Adipose tissue (tissue), 3 donors: Measurements from ENCODE around the gene RMC1. TPM values are rescaled to one million over a fixed set of nuclear protein-coding genes. Genes with fewer than 3 reads are reported as not detected.
"Not testable (repeated sequence)": the region's sequence is repeated elsewhere in the genome, so short reads cannot be mapped to it uniquely, and the experiment has no call there.

ENCODE experiments used
- H3K27ac ChIP-seq: one replicate; pipeline ENCODE4 v1.5.1; 2013; ENCODE audit warnings: low read depth, low read length
- WGBS, 3 donors: extraction: QIAGEN DNeasy Blood & Tissue Kit; methylation state at CpG; one replicate each; pipeline ENCODE4 v1.1.7; 2013; 5-methylcytosine and 5-hydroxymethylcytosine counted together
- polyA plus RNA-seq, 3 donors: library from polyadenylated mRNA; stranded (reverse); fragments of 200-250 nt; gene quantifications; one replicate each; pipeline ENCODE4 v1.2.3, GENCODE V29; 2013
- donor health status: healthy with polysubstance abuse.
- donor health status: Bipolar disorder and iron deficiency.
- donor health status: healthy.

The RMC1 gene
- polyA plus RNA-seq, 3 donors, result 13.3 to 23.9 (median 18.4) TPM

DNA sequence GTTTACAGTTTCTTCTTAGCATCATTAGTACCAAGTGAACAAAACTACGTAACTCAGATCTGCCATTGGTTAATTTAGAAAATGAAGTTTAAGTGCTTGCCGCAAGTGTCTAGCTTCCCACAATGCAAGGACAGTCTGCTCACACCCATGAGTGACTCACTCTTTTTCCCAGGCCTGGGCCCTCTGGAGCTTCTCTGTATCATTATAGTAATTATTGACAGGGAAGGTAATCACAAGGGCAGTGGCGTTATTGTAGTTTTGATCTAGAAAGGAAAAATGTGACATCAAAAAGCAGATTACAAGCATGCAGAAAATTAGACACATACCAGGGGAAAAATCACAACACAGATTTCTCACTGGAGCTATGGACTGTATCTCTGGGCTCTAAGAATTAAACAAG is 44.5 kb downstream of the RMC1 start:
- WGBS, 3 donors, result 50 to 92% (median 92%) methylated on average over 3 of the region's 3 CpGs
- no peak overlapping the region for H3K27ac ChIP-seq

DNA sequence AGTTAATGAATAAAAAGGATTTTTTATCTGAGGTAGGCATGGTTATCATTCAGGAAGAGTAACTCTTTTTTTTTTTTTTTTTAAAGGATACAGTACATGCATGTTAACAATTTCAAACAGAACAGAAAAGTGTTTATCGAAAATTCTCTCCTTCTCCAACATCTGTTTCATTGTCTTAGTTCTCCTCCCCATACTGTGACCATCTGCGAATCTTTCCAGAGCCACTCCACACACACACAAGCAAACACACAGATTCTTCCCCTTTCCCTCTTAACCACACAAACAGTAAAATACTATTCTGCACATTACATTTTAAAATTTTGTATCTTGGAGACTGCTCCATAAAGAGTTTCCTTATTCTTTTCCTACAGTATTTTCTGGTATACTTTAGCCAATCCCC is 45.0 kb downstream of the RMC1 start:
- 80 to 92% (median 83%) methylated on average over 2 of the region's 2 CpGs for WGBS, 3 donors
- no peak overlapping the region for H3K27ac ChIP-seq

- no peak overlapping the region for H3K27ac ChIP-seq
- WGBS, 3 donors, result 88 to 92% (median 91%) methylated on average over 3 of the region's 3 CpGs
Measured at GRCh38 chr18:23548719-23549118, 45.4 kb downstream of the RMC1 start.

GRCh38 chr18:23550898-23551297 is 47.6 kb downstream of the RMC1 start:
- H3K27ac ChIP-seq, result no peak overlapping the region

DNA sequence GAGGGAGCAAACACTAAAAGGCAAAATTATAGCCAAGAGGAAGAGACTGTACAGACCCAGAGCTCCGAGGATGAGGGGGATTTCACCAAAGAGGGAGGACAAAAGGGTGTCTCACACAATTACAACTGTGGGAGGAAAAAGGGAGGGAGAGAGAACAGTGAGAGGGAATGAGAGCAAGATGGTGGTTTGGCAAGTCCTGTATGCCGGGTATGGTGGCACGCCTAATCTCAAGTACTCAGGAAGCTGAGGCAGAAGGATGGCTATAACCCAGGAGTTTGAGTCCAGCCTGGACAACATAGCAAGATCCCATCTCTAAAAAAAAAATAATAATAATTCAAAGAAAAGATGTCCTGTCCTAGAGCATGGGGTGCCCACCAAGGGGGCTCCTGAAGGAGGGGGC is 48.7 kb downstream of the RMC1 start:
- WGBS, 3 donors, result 34 to 97% (median 59%) methylated on average over 3 of the region's 3 CpGs
- no peak overlapping the region for H3K27ac ChIP-seq

DNA sequence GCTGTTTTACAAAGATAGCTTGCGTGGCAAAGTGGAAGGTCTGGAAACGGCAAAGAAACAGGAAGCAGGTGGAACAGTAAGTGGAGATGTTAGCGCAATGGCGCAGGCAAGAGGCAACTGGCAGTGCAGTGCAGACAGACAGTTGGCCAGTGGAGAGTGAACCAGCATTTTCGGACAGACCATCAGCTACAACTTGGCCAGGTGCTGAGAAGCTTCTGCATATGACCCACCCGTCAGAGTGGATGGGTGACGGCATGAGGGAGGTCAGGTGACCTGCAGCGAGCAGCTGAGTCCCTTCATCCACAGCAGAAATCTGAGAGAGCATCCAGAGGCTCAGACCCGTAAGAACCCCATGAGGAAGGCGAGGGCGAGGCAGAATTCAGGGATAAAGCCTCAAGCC is 49.2 kb downstream of the RMC1 start:
- 79 to 84% (median 83%) methylated on average over 11 of the region's 11 CpGs for WGBS, 3 donors

GRCh38 chr18:23553887-23554286 is 50.6 kb downstream of the RMC1 start:
- 82 to 90% (median 87%) methylated on average over 6 of the region's 6 CpGs for WGBS, 3 donors
- no peak overlapping the region for H3K27ac ChIP-seq

More for the DNA sequence above, 49.2 kb downstream of the RMC1 start:
- H3K27ac ChIP-seq, result no peak overlapping the region

- WGBS, 3 donors, result 97 to 98% (median 97%) methylated on average over 19 of the region's 19 CpGs
- H3K27ac ChIP-seq, result no peak overlapping the region
Measured at GRCh38 chr18:23556145-23556780, 53.0 kb downstream of the RMC1 start.

DNA sequence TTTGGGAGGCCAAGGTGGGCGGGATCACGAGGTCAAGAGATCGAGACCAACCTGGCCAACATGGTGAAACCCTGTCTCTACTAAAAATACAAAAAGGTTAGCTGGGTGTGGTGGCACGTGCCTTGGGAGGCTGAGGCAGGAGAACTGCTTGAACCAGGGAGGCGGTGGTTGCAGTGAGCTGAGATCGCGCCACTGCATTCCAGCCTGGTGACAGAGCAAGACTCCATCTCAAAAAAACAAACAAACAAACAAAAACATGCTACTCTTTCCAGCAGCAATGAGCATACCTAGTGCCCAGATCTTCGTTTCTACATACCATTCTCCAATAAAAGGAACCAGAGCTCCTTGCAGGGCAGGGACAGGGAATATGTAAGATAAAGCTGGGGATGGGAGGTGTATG is 54.2 kb downstream of the RMC1 start:
- 96 to 98% (median 97%) methylated on average over 8 of the region's 8 CpGs for WGBS, 3 donors

DNA sequence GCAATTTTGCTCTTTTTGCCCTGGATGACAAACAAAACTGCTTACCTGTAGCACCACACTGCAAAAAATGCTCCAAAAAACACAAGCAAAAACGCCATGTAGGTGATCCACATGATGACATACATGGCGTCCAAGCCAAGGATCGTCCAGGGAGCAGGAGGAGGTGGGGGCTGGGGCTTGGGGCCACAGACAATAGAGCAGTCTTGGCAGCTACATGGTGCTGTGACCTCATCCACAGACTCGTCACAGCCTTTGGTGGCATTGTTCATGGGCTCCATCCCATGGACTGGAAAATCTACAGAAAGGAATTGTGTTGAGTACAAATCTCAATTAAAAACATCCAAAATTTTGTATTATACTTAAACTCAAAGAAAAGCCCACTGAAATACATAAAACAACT is 56.9 kb downstream of the RMC1 start:
- 86 to 89% (median 88%) methylated on average over 4 of the region's 4 CpGs for WGBS, 3 donors

More for the DNA sequence above, 54.2 kb downstream of the RMC1 start:
- H3K27ac ChIP-seq, result not testable (repeated sequence)

DNA sequence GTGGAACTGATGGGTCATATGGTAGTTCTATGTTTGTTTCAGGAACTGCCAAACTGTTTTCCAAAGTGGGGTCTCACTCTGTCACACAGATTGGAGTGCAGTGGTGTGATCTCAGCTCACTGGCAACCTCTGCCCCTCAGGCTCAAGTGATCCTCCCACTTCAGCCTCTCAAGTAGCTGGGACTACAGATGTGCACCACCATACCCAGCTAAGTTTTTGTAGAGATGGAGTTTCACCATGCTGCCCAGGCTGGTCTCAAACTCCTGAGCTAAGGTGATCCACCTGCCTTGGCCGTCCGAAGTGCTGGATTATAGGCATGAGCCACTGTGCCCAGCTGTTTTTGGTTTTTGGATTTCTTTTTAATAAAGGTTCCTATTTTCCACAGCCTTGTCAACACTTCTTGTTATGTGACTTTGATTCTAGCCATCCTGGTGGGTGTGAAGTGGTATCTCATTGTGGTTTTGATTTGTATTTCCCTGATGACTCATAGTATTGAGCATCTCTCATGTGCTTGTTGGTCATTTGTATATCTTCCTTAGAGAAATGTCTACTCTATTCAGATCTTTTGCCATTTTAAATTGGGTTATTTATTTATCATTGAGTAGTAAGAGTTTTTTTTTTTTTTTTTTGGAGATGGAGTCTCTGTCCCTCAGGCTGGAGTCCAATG is 60.2 kb downstream of the RMC1 start:
- WGBS, 3 donors, result 96 to 100% (median 98%) methylated on average over 2 of the region's 2 CpGs
- H3K27ac ChIP-seq, result no peak overlapping the region

More for the DNA sequence above, 56.9 kb downstream of the RMC1 start:
- H3K27ac ChIP-seq, result no peak overlapping the region

DNA sequence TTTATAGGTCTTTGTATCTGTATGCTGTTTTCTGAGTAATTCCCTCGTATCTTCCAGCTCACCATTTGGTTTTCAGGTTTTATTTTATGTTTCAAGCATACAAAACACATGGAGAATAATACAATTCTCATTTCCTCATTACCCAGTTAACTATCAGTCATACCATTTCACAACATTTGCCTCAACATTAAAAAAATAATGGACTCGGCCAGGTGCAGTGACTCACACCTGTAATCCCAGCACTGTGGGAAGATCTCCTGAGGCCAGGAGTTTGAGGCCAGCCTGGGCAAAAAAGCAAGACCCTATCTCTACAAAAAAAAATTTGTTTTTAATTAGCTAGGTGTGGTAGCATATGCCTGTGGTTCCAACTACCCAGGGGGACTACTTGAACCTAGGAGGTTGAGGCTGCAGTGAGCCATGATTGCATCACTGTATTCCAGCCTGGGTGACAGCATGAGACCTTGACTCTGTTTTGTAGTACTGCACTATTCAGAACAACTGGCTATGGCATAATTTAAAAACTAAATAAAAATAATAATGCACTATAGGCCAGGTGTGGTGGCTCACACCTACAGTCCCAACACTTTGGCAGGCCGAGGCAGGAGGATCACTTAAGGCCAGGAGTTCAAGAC is 62.7 kb downstream of the RMC1 start:
- no peak overlapping the region for H3K27ac ChIP-seq
- WGBS, 3 donors, result 63 to 93% (median 92%) methylated on average over 3 of the region's 3 CpGs

DNA sequence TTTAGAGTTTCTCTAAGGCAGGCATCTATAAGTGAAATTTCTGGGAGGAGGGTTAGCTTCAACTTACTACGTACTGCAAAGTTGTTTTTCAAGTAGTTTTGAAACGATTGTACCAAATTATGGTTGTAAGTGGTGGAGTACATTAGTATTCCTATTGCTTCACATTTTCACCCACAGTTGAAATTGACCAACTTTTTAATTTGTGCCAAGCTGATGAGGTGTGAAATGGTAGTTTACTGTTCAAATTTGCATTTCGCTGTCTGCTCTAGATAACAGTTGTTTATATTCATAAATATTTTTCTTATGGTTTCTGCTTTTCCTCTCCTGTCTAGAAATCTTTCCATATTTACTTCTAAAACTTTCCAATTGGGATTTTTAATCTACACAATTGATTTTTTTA is 64.4 kb downstream of the RMC1 start:
- H3K27ac ChIP-seq, result no peak overlapping the region
- 75 to 95% (median 77%) methylated on average over 3 of the region's 3 CpGs for WGBS, 3 donors

DNA sequence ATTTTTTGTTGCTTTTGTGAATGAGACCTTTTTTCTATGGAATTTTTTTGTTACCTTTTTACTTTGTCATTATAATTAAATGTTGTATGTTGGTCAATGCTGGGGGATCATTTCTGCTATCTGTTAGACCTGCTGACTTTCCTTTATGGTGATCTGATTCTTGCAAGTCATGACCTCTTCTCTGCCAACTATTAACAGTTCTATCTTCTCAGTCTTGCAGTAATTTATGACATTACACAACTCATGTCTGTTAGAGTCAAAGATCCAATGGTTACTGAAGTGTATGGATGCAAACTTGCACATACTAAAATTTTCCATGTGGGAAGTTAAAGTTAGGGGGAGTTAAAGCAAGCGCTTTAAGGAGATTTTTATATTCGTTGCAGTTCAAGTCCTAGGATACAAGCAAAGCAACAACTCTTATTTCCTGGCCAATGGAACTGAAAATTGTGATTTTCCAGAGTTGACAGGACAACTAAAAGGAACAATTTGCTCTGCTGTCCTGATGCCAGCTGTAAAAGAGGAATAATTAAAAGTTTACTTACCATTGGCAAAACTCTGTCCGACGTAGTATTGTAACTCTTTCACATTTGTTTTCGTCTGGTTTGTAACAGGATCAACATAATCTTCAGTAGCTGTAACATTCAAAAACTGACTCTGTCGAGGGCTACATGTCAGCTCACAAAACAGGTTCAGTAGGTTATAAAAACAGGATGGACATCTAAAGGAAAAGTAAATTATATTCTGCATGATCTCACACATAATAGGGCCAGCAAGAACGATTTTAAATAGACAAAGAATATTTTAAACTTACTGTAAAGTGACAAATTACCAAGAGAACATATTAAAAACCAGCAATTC is 65.2 kb downstream of the RMC1 start:
- H3K27ac ChIP-seq, result no peak overlapping the region
- WGBS, 3 donors, result 67 to 87% (median 81%) methylated on average over 7 of the region's 7 CpGs

DNA sequence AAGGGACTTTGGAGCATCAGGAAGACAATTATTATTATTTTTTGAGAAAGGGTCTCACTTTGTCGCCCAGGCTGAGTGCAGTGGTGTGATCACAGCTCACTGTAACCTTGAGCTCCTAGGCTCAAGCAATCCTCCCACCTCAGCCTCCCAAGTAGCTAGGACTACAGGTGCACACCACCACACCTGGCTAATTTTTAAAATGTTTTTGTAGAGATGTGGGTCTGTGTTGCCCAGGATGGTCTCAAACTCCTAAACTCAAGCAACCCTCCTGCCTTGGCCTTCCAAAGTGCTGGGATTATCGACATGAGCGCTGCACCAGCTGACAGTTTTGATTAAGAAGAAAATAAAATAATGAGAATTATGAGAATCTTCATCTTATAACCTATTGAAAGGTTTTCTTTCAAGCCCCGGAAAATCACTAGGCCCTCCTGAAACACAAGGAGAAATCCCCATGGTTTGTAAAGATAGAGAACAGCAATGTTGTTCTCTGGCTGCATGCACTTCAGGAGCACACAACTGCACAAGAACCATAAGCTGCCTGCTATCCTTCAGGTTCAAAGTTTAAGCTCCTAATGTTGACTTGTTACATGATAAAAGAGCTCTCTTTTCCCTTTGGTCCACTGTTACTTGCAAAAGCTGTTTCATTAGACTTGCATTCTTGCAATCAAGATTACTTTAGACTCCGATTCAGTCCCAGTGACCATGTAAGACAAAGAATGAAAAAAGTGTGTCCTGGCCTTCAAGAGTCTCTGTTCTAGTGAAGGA is 66.2 kb downstream of the RMC1 start:
- no peak overlapping the region for H3K27ac ChIP-seq
- 89 to 97% (median 91%) methylated on average over 5 of the region's 5 CpGs for WGBS, 3 donors

GRCh38 chr18:23570912-23571504 is 67.7 kb downstream of the RMC1 start:
- H3K27ac ChIP-seq, result no peak overlapping the region
- WGBS, 3 donors, result 67 to 97% (median 84%) methylated on average over 3 of the region's 3 CpGs

DNA sequence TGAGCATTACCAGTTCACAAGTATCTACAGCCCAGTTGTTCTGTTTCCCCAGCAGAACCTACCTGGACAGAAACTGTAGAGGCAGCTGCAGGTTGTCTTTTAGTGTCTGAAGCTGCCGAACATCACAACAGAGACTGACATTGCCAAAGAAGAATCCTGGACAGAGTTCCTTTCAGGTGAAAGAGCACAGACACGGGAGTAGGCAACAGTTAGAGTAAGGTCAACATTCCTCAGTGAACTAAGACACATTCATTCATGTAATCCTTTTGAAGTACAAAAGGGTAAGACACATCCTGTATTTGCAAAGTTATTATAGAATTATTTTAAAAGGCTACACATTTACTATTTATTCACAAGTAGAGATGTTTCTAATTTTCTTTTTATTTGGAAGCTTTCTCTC is 68.7 kb downstream of the RMC1 start:
- no peak overlapping the region for H3K27ac ChIP-seq
- 60 to 77% (median 77%) methylated on average over 2 of the region's 2 CpGs for WGBS, 3 donors

GRCh38 chr18:23572570-23572969 is 69.3 kb downstream of the RMC1 start:
- 77 to 93% (median 89%) methylated on average over 5 of the region's 5 CpGs for WGBS, 3 donors
- H3K27ac ChIP-seq, result no peak overlapping the region
